Astrocyte (in vitro differentiated cells and primary cell): ENCODE results near the gene RNF123.

ENCODE experiments used
- EZH2 ChIP-seq: IDR thresholded peaks from 2 replicates; pipeline ENCODE4 v1.6.1; 2012; ENCODE audit warnings: mild to moderate bottlenecking, low read length, inconsistent platforms; ENCODE audit not compliant: insufficient read depth
- TF ChIP-seq, protein P1 (sequence below): IDR thresholded peaks from 2 replicates; pipeline ENCODE4 v1.5.1; 2011; ENCODE audit warnings: low read depth, mild to moderate bottlenecking, inconsistent platforms, low read length, moderate library complexity; ENCODE audit not compliant: insufficient read depth

DNA sequence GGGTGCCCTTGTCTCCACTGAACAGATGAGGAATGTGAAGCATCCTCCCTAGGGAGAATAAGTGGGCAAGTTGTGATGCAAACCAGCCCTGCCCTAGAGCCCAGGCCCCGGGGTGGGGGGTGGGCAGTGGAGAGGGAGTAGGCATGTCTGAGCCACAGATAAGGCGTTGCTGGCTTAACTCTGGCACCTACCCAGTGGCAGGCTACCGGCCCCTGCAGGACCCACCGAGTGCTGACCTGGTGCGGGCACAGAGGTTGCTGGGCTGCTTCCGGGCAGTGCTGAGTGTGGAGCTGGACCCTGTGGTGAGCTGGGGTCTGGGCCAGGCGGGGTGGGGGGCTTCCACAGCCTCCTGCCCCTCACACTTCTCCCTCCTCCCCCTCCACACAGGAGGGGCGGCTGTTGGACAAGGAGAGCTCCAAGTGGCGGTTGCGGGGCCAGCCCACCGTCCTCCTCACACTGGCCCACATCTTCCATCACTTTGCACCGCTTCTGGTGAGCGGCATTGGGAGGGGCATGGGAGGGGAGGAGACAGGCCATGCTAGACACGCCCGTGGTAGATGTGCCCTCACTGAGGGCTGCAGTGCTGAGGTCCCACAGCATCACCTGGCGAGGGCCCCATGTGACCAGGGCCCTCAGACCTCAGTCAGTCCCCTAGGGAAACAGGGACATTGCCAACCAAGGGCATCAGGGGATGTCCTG, 10.1 kb downstream of the RNF123 start:
- TF ChIP-seq, protein P1, sequence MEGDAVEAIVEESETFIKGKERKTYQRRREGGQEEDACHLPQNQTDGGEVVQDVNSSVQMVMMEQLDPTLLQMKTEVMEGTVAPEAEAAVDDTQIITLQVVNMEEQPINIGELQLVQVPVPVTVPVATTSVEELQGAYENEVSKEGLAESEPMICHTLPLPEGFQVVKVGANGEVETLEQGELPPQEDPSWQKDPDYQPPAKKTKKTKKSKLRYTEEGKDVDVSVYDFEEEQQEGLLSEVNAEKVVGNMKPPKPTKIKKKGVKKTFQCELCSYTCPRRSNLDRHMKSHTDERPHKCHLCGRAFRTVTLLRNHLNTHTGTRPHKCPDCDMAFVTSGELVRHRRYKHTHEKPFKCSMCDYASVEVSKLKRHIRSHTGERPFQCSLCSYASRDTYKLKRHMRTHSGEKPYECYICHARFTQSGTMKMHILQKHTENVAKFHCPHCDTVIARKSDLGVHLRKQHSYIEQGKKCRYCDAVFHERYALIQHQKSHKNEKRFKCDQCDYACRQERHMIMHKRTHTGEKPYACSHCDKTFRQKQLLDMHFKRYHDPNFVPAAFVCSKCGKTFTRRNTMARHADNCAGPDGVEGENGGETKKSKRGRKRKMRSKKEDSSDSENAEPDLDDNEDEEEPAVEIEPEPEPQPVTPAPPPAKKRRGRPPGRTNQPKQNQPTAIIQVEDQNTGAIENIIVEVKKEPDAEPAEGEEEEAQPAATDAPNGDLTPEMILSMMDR, result no peak
- TF ChIP-seq EZH2, result no peak
